Smooth muscle cell (in vitro differentiated cells): ENCODE measurements around the gene TRAF6. TPM values are rescaled to one million over a fixed set of nuclear protein-coding genes. Genes with fewer than 3 reads are reported as not detected.

ENCODE experiments used
- DNase-seq: peaks from one replicate; lab custom pipeline; 2025; ENCODE audit not compliant: unreplicated experiment; lab: John Stamatoyannopoulos, UW
- H2AFZ ChIP-seq: fragments of 200-600 bp; sonication (generic); 2 replicates; pipeline ENCODE4 v1.6.0; 2016; ENCODE audit warnings: antibody characterized with exemption, low read depth, mild to moderate bottlenecking
- H3F3A ChIP-seq: fragments of 200-600 bp; sonication (generic); 2 replicates; pipeline ENCODE4 v1.6.0; 2017; ENCODE audit warnings: antibody characterized with exemption, low read depth
- H3K27ac ChIP-seq: fragments of 200-600 bp; sonication (generic); 2 replicates; pipeline ENCODE4 v1.5.1; 2016; ENCODE audit warnings: low read depth, mild to moderate bottlenecking
- H3K27me3 ChIP-seq: fragments of 200-600 bp; sonication (generic); 2 replicates; pipeline ENCODE4 v1.6.1; 2016; ENCODE audit warnings: low read depth, mild to moderate bottlenecking
- H3K36me3 ChIP-seq: fragments of 200-600 bp; sonication (generic); 2 replicates; pipeline ENCODE4 v1.5.1; 2016; ENCODE audit warnings: low read depth
- H3K4me1 ChIP-seq: fragments of 200-600 bp; sonication (generic); 2 replicates; pipeline ENCODE4 v1.5.1; 2016; ENCODE audit warnings: low read depth
- H3K4me2 ChIP-seq: fragments of 200-600 bp; sonication (generic); 2 replicates; pipeline ENCODE4 v1.6.0; 2016; ENCODE audit warnings: mild to moderate bottlenecking
- H3K4me3 ChIP-seq: fragments of 200-600 bp; sonication (generic); 2 replicates; pipeline ENCODE4 v1.5.1; 2016; ENCODE audit warnings: mild to moderate bottlenecking
- H3K79me2 ChIP-seq: fragments of 200-600 bp; sonication (generic); 2 replicates; pipeline ENCODE4 v1.6.0; 2016; ENCODE audit warnings: low read depth, mild to moderate bottlenecking
- H3K9ac ChIP-seq: fragments of 200-600 bp; sonication (generic); 2 replicates; pipeline ENCODE4 v1.6.0; 2016; ENCODE audit warnings: low read depth
- H3K9me3 ChIP-seq: fragments of 200-600 bp; sonication (generic); replicated peaks from 2 replicates; pipeline ENCODE4 v1.5.1; 2016; ENCODE audit warnings: low read depth
- H4K20me1 ChIP-seq: fragments of 200-600 bp; sonication (generic); 2 replicates; pipeline ENCODE4 v1.6.0; 2016; ENCODE audit warnings: low read depth
- WGBS: methylation state at CpG from one replicate; pipeline ENCODE4 v1.1.7; 2016; ENCODE audit warnings: low lambda C conversion rate; 5-methylcytosine and 5-hydroxymethylcytosine counted together
- polyA plus RNA-seq: library from polyadenylated mRNA; unstranded; fragments of >200 nt; fragmentation: Nextera tagmentation; extraction: Ambion mirVana; gene quantifications from 2 replicates; pipeline ENCODE4 v1.2.1, GENCODE V29; 2016
- total RNA-seq: library from RNA; depleted of rRNA; stranded (reverse); fragments of >200 nt; gene quantifications from 2 replicates; pipeline ENCODE4 v1.2.3, GENCODE V29; 2014
- TF ChIP-seq, protein P1 (sequence below): fragments of 200-600 bp; sonication (generic); IDR thresholded peaks from 2 replicates; pipeline ENCODE4 v1.5.1; 2017; ENCODE audit warnings: borderline replicate concordance, mild to moderate bottlenecking, antibody characterized with exemption; ENCODE audit not compliant: insufficient read depth, poor library complexity, severe bottlenecking

Gene TRAF6
- total and polyA plus RNA-seq, 2 experiments from 2014 or later: 9.9 to 18.9 TPM

DNA sequence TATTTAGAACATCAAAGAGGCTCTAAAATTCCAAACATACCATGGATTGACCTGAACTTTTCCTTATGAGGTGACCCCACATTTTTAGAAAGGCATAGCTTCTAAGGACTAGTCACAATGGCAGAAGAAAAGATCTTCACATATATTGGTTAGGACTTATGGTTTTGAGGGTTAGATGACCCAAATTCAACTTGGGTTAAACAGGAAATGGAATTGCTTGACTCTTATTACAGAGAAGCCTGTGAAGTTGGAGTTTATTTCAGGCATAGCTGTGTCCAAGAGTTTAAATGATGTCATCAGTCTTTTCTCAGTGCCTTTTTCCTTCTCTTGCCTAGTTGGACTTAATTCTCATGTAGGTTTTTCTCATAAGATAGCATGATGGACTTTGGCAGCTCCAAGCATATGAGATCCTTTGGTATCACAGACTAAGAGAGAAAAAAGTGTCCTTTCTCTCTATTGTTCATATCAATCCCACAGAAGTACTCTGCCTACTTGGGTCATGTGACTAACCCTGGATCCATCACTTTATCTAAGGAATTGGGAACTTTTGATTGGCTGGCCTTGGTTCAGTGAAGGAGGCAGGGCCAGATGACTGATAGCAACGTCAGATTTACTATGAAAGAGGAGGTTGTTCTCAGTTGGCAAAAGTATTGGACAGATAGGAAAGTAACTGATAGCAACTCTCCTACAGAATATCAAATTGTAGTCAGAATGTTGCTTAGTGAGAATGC lies 40.5 kb upstream of the TRAF6 start:
- Histone ChIP-seq H3K27ac (no peak overlapping the region), H3K9me3 (no peaks in the 10 kb centered on the region), H4K20me1 (no peaks in the 10 kb centered on the region), H2AFZ (no peak overlapping the region), H3K4me1 (no peaks in the 10 kb centered on the region), H3K27me3 (no peaks in the 10 kb centered on the region), H3K79me2 (no peaks in the 10 kb centered on the region), H3K4me3 (no peak overlapping the region), H3K4me2 (no peak overlapping the region), H3F3A (no peaks in the 10 kb centered on the region), H3K36me3 (no peaks in the 10 kb centered on the region), H3K9ac (no peak overlapping the region)
- WGBS: 64% methylated on average over 1 of the region's 1 CpG
- DNase-seq: no peak
- TF ChIP-seq, protein P1, sequence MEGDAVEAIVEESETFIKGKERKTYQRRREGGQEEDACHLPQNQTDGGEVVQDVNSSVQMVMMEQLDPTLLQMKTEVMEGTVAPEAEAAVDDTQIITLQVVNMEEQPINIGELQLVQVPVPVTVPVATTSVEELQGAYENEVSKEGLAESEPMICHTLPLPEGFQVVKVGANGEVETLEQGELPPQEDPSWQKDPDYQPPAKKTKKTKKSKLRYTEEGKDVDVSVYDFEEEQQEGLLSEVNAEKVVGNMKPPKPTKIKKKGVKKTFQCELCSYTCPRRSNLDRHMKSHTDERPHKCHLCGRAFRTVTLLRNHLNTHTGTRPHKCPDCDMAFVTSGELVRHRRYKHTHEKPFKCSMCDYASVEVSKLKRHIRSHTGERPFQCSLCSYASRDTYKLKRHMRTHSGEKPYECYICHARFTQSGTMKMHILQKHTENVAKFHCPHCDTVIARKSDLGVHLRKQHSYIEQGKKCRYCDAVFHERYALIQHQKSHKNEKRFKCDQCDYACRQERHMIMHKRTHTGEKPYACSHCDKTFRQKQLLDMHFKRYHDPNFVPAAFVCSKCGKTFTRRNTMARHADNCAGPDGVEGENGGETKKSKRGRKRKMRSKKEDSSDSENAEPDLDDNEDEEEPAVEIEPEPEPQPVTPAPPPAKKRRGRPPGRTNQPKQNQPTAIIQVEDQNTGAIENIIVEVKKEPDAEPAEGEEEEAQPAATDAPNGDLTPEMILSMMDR: no peak

DNA sequence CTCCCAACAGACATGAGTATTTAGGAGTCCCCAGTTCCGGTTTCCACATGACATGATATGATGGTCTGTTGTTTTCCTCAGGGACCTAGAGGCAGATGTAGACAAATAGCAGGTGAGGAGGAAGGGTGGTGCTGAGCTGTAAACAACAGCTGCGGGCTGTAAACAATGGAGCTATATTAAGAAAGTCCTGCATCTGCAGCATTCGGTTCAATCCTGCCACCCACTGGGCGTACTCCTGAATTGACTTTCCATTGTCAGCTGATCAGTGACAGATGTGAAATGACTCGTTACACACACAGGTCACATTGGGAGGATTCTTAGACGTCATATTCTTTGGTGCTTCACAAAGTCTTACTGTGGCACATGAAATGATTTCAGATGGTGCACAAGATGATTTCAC lies 30.9 kb upstream of the TRAF6 start:
- Histone ChIP-seq H3K79me2 (no peaks in the 10 kb centered on the region), H3K36me3 (no peaks in the 10 kb centered on the region), H3K4me1 (no peaks in the 10 kb centered on the region), H3K9ac (no peak overlapping the region), H3F3A (no peaks in the 10 kb centered on the region), H3K9me3 (no peaks in the 10 kb centered on the region), H4K20me1 (no peaks in the 10 kb centered on the region), H3K4me2 (no peak overlapping the region), H3K27ac (no peak overlapping the region), H3K27me3 (no peaks in the 10 kb centered on the region), H2AFZ (no peak overlapping the region), H3K4me3 (no peak overlapping the region)
- TF ChIP-seq, protein P1: no peak
- no peak for DNase-seq
- WGBS: 53% methylated on average over 6 of the region's 6 CpGs

DNA sequence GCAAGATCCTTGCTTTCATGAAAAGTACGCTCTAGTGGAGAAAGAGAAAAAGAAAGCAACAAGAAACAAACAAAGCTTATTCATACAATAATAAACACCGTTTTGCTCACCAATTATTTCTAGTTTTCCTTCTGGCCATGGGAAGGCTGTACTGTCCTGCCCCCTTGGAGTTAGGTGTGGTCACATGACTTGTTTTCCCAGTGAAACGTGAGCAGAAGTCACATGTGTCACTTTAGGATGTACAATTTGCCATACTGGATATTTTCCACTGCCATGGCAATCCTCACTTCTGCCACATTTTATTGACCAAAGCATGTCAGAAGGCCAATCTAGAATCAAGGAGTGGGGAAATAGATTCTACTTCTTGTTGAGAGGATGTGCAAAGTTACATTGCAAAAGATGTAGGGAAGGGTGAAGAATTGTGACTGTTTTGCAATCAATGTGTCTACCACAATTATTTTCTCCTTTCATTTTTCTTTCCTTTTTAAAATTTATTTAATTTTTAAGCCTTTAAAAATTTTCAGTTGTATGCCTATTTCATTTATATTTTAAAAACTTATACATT lies 24.3 kb upstream of the TRAF6 start:
- no peak overlapping the region for H3K4me2 ChIP-seq
- H3K9me3 ChIP-seq: no peaks in the 10 kb centered on the region
- TF ChIP-seq, protein P1: no peak
- no peak for DNase-seq
- H3K9ac ChIP-seq: no peak overlapping the region
- H3K27ac ChIP-seq: no peak overlapping the region
- no peaks in the 10 kb centered on the region for H4K20me1 ChIP-seq
- no peaks in the 10 kb centered on the region for H3K36me3 ChIP-seq
- 74% methylated on average over 3 of the region's 3 CpGs for WGBS
- H3K79me2 ChIP-seq: no peaks in the 10 kb centered on the region
- H3K4me1 ChIP-seq: no peaks in the 10 kb centered on the region
- no peaks in the 10 kb centered on the region for H3K27me3 ChIP-seq
- H2AFZ ChIP-seq: no peak overlapping the region
- H3K4me3 ChIP-seq: no peak overlapping the region
- H3F3A ChIP-seq: no peaks in the 10 kb centered on the region
